Liver (tissue), 10 donors: Measurements from ENCODE around the gene CCDC172. TPM values are rescaled to one million over a fixed set of nuclear protein-coding genes. Genes with fewer than 3 reads are reported as not detected.

Experiments used
- DNase-seq: peaks from one replicate; pipeline ENCODE4 v3.0.0-alpha.2; 2017; ENCODE audit warnings: low spot score
- H3K27ac ChIP-seq, 2 donors: one replicate each; pipeline ENCODE4 v1.7.0; 2013; ENCODE audit warnings: inconsistent platforms in 2 of 2, low read length in 2 of 2, control low read depth in 1 of 2, low read depth in 1 of 2, mild to moderate bottlenecking in 1 of 2
- H3K27me3 ChIP-seq, 4 donors: one replicate each; pipeline versions ENCODE4 v1.6.1 to v1.7.0; 2013; ENCODE audit warnings: low read length in 3 of 4, inconsistent platforms in 1 of 4, mild to moderate bottlenecking in 1 of 4, moderate library complexity in 1 of 4; ENCODE audit not compliant: control insufficient read depth in 4 of 4, insufficient read depth in 4 of 4
- H3K36me3 ChIP-seq, 4 donors: one replicate each; pipeline versions ENCODE4 v1.6.1 to v1.7.0; 2013; ENCODE audit warnings: low read length in 3 of 4, mild to moderate bottlenecking in 3 of 4, low read depth in 1 of 4, moderate library complexity in 1 of 4; ENCODE audit not compliant: control insufficient read depth in 4 of 4, insufficient read depth in 3 of 4
- H3K4me1 ChIP-seq, 4 donors: one replicate each; pipeline versions ENCODE4 v1.6.1 to v1.7.0; 2013; ENCODE audit warnings: low read length in 3 of 4, mild to moderate bottlenecking in 3 of 4, moderate library complexity in 1 of 4; ENCODE audit not compliant: control insufficient read depth in 4 of 4, insufficient read depth in 4 of 4
- H3K4me3 ChIP-seq, 3 donors: one replicate each; pipeline versions ENCODE4 v1.6.1 to v1.7.0; 2013; ENCODE audit warnings: low read length in 3 of 3, control low read depth in 1 of 3, low read depth in 1 of 3, mild to moderate bottlenecking in 1 of 3
- H3K9ac ChIP-seq, 2 donors: one replicate each; pipeline ENCODE4 v1.7.0; 2013; ENCODE audit warnings: low read length in 2 of 2, mild to moderate bottlenecking in 2 of 2, moderate library complexity in 2 of 2, control low read depth in 1 of 2, low read depth in 1 of 2
- H3K9me3 ChIP-seq, 4 donors: one replicate each; pipeline versions ENCODE4 v1.6.1 to v1.7.0; 2013; ENCODE audit warnings: low read length in 3 of 4; ENCODE audit not compliant: control insufficient read depth in 4 of 4
- ATF3 ChIP-seq: IDR thresholded peaks from 2 replicates; pipeline ENCODE4 v1.6.1; 2016; ENCODE audit warnings: antibody characterized with exemption
- EGR1 ChIP-seq, 2 donors: IDR thresholded peaks; 2 replicates each; pipeline ENCODE4 v1.6.1; 2016 to 2018; ENCODE audit warnings: antibody characterized with exemption in 2 of 2, low read depth in 2 of 2
- FOXA1 ChIP-seq: IDR thresholded peaks from 2 replicates; pipeline ENCODE4 v1.6.1; 2016; ENCODE audit warnings: antibody characterized with exemption
- FOXA2 ChIP-seq: IDR thresholded peaks from 2 replicates; pipeline ENCODE4 v1.6.1; 2016; ENCODE audit warnings: antibody characterized with exemption
- GABPA ChIP-seq, 2 donors: IDR thresholded peaks in 1 of 2; conservative IDR thresholded peaks in 1 of 2; 2 replicates each; pipeline ENCODE4 v1.6.1; 2016; ENCODE audit warnings: antibody characterized with exemption in 2 of 2, mild to moderate bottlenecking in 1 of 2, moderate library complexity in 1 of 2
- HNF4A ChIP-seq, 2 donors: conservative IDR thresholded peaks; 2 replicates each; pipeline ENCODE4 v1.6.1; 2016; ENCODE audit warnings: antibody characterized with exemption in 2 of 2, mild to moderate bottlenecking in 2 of 2
- HNF4G ChIP-seq: IDR thresholded peaks from 2 replicates; pipeline ENCODE4 v1.6.1; 2016; ENCODE audit warnings: antibody characterized with exemption
- JUND ChIP-seq, 2 donors: IDR thresholded peaks; 2 replicates each; pipeline ENCODE4 v1.6.1; 2016; ENCODE audit warnings: antibody characterized with exemption in 2 of 2
- NR2F2 ChIP-seq: IDR thresholded peaks from 2 replicates; pipeline ENCODE4 v1.6.1; 2016; ENCODE audit warnings: antibody characterized with exemption
- RAD21 ChIP-seq, 2 donors: IDR thresholded peaks; 2 replicates each; pipeline ENCODE4 v1.6.1; 2016; ENCODE audit warnings: antibody characterized with exemption in 2 of 2, mild to moderate bottlenecking in 2 of 2
- RXRA ChIP-seq, 2 donors: IDR thresholded peaks; 2 replicates each; pipeline ENCODE4 v1.6.1; 2017 to 2018; ENCODE audit warnings: antibody characterized with exemption in 2 of 2, mild to moderate bottlenecking in 1 of 2
- SP1 ChIP-seq: IDR thresholded peaks from 2 replicates; pipeline ENCODE4 v1.6.1; 2018; ENCODE audit warnings: antibody characterized with exemption, mild to moderate bottlenecking
- TAF1 ChIP-seq: conservative IDR thresholded peaks from 2 replicates; pipeline ENCODE4 v1.6.1; 2016; ENCODE audit warnings: antibody characterized with exemption, mild to moderate bottlenecking
- YY1 ChIP-seq: IDR thresholded peaks from 2 replicates; pipeline ENCODE4 v1.6.1; 2016; ENCODE audit warnings: antibody characterized with exemption, mild to moderate bottlenecking
- WGBS: extraction: QIAGEN DNeasy Blood & Tissue Kit; methylation state at CpG from one replicate; pipeline ENCODE4 v1.1.7; 2013; 5-methylcytosine and 5-hydroxymethylcytosine counted together
- polyA plus RNA-seq, 2 donors: library from polyadenylated mRNA; stranded (reverse) in 1 of 2; unstranded in 1 of 2; fragments of 200-250 nt in 1 of 2; fragments of >200 nt in 1 of 2; fragmentation: Nextera tagmentation in 1 of 2; extraction: Ambion mirVana in 1 of 2; gene quantifications; one replicate each; pipeline versions ENCODE4 v1.2.1 to v1.2.3, GENCODE V29; 2013 to 2015
- small RNA-seq: library from RNA; depleted of rRNA; stranded (forward); fragments of <200 nt; gene quantifications from one replicate; pipeline ENCODE3, GENCODE V24; 2014
- total RNA-seq, 2 donors: library from RNA; depleted of rRNA; stranded (reverse); fragments of >200 nt; gene quantifications; one replicate each; pipeline ENCODE4 v1.2.3, GENCODE V29; 2014
- TF ChIP-seq, protein P1 (sequence below): IDR thresholded peaks from 2 replicates; pipeline ENCODE4 v1.6.1; 2016; ENCODE audit warnings: antibody characterized with exemption, mild to moderate bottlenecking
- TF ChIP-seq, protein P2 (sequence below): fragments of 150-350 bp; IDR thresholded peaks from 2 replicates; pipeline ENCODE4 v1.5.1; 2017; ENCODE audit warnings: improper control_type of control experiment, low read depth, low read length; ENCODE audit not compliant: missing input control
- TF ChIP-seq, protein P3 (sequence below): IDR thresholded peaks from 2 replicates; pipeline ENCODE4 v1.6.1; 2016; ENCODE audit warnings: antibody characterized with exemption
- TF ChIP-seq, protein P4 (sequence below): IDR thresholded peaks from 2 replicates; pipeline ENCODE4 v1.6.1; 2016; ENCODE audit warnings: antibody characterized with exemption
- donor health status: healthy.
- donor health status: healthy.
- donor health status: healthy.
- donor health status: healthy.
- donor health status: healthy.

The CCDC172 gene
- total and polyA plus RNA-seq, 4 donors = not detected

GRCh38 chr10:116427671-116428070 is 103.4 kb downstream of the CCDC172 start, which contains the start of gene PNLIPRP3 (continued):
- TF ChIP-seq FOXA2 = no peak

GRCh38 chr10:116429288-116429977 is 105.2 kb downstream of the CCDC172 start:
- H3K4me3 ChIP-seq = no peak overlapping the region
- no peaks in the 10 kb centered on the region for H3K9me3 ChIP-seq
- 25% methylated on average over 4 of the region's 4 CpGs for WGBS
- DNase-seq = no peak
- no peak overlapping the region for H3K27ac ChIP-seq
- H3K27me3 ChIP-seq = no peaks in the 10 kb centered on the region
- peaks cover 0 to 18% (median 15%) of the 10 kb centered on the region in 4 donors for H3K4me1 ChIP-seq
- TF ChIP-seq YY1 (peak; percentile 52), FOXA1 (peak; percentile 98), EGR1 (IDR thresholded peaks at IDR 0.05; ENCODE audit: low read depth in 2 of 2) (peak in 1 of 2 donors; percentile 36), SP1 (peak; percentile 46), HNF4G (peak; percentile 37), RAD21 (IDR thresholded peaks at IDR 0.05) (peak in 1 of 2 donors; percentile 18), JUND (IDR thresholded peaks at IDR 0.05) (peak; percentile 39 to 75), GABPA (IDR thresholded peaks at IDR 0.05 in 1 of 2, conservative IDR thresholded peaks at IDR 0.05 in 1 of 2) (no peak), ATF3 (peak; percentile 30), FOXA2 (peak; percentile 100), RXRA (IDR thresholded peaks at IDR 0.05) (peak in 1 of 2 donors; percentile 72), TAF1 (no peak), NR2F2 (no peak), HNF4A (conservative IDR thresholded peaks at IDR 0.05) (peak; percentile 59 to 72)
- TF ChIP-seq, protein P1, sequence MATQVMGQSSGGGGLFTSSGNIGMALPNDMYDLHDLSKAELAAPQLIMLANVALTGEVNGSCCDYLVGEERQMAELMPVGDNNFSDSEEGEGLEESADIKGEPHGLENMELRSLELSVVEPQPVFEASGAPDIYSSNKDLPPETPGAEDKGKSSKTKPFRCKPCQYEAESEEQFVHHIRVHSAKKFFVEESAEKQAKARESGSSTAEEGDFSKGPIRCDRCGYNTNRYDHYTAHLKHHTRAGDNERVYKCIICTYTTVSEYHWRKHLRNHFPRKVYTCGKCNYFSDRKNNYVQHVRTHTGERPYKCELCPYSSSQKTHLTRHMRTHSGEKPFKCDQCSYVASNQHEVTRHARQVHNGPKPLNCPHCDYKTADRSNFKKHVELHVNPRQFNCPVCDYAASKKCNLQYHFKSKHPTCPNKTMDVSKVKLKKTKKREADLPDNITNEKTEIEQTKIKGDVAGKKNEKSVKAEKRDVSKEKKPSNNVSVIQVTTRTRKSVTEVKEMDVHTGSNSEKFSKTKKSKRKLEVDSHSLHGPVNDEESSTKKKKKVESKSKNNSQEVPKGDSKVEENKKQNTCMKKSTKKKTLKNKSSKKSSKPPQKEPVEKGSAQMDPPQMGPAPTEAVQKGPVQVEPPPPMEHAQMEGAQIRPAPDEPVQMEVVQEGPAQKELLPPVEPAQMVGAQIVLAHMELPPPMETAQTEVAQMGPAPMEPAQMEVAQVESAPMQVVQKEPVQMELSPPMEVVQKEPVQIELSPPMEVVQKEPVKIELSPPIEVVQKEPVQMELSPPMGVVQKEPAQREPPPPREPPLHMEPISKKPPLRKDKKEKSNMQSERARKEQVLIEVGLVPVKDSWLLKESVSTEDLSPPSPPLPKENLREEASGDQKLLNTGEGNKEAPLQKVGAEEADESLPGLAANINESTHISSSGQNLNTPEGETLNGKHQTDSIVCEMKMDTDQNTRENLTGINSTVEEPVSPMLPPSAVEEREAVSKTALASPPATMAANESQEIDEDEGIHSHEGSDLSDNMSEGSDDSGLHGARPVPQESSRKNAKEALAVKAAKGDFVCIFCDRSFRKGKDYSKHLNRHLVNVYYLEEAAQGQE = peak; percentile 34
- TF ChIP-seq, protein P2, sequence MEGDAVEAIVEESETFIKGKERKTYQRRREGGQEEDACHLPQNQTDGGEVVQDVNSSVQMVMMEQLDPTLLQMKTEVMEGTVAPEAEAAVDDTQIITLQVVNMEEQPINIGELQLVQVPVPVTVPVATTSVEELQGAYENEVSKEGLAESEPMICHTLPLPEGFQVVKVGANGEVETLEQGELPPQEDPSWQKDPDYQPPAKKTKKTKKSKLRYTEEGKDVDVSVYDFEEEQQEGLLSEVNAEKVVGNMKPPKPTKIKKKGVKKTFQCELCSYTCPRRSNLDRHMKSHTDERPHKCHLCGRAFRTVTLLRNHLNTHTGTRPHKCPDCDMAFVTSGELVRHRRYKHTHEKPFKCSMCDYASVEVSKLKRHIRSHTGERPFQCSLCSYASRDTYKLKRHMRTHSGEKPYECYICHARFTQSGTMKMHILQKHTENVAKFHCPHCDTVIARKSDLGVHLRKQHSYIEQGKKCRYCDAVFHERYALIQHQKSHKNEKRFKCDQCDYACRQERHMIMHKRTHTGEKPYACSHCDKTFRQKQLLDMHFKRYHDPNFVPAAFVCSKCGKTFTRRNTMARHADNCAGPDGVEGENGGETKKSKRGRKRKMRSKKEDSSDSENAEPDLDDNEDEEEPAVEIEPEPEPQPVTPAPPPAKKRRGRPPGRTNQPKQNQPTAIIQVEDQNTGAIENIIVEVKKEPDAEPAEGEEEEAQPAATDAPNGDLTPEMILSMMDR = no peak
- TF ChIP-seq, protein P3, sequence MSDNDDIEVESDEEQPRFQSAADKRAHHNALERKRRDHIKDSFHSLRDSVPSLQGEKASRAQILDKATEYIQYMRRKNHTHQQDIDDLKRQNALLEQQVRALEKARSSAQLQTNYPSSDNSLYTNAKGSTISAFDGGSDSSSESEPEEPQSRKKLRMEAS = peak; percentile 41
- TF ChIP-seq, protein P4, sequence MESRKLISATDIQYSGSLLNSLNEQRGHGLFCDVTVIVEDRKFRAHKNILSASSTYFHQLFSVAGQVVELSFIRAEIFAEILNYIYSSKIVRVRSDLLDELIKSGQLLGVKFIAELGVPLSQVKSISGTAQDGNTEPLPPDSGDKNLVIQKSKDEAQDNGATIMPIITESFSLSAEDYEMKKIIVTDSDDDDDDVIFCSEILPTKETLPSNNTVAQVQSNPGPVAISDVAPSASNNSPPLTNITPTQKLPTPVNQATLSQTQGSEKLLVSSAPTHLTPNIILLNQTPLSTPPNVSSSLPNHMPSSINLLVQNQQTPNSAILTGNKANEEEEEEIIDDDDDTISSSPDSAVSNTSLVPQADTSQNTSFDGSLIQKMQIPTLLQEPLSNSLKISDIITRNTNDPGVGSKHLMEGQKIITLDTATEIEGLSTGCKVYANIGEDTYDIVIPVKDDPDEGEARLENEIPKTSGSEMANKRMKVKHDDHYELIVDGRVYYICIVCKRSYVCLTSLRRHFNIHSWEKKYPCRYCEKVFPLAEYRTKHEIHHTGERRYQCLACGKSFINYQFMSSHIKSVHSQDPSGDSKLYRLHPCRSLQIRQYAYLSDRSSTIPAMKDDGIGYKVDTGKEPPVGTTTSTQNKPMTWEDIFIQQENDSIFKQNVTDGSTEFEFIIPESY = peak; percentile 69
- no peaks in the 10 kb centered on the region for H3K36me3 ChIP-seq
- H3K9ac ChIP-seq = no peak overlapping the region

Small RNA genes within 50 kb of the gene (small RNA-seq; reads per million reads assigned to genes)
- not detected for gene SNRPGP6

Other genes starting within 250 kb of the CCDC172 start
- 10 to 100 TPM; 14.2 to 53.6 TPM for gene GFRA1, start 51.2 kb upstream of the CCDC172 start, total RNA-seq
- 10 to 100 TPM; 15.1 to 20.5 TPM for gene GFRA1, start 51.2 kb upstream of the CCDC172 start, polyA plus RNA-seq
- not detected for gene PNLIPRP3, start 103.4 kb downstream of the CCDC172 start, total RNA-seq
- gene PNLIPRP3, start 103.4 kb downstream of the CCDC172 start, polyA plus RNA-seq = not detected
- gene PNLIP, start 221.5 kb downstream of the CCDC172 start, total RNA-seq = under 1 TPM in 1 of 2 donors, not detected in 1; 0.14 TPM
- gene PNLIP, start 221.5 kb downstream of the CCDC172 start, polyA plus RNA-seq = not detected